HG03354 (cell line): Measurements from ENCODE around the gene PDE4D.

Experiments used
- ATAC-seq: cut with Tn5 transposase; IDR thresholded peaks from one replicate; pipeline ENCODE4 v1.9.1; 2021; ENCODE audit warnings: mild to moderate bottlenecking; ENCODE audit not compliant: unreplicated experiment, poor library complexity, severe bottlenecking

Gene PDE4D

DNA sequence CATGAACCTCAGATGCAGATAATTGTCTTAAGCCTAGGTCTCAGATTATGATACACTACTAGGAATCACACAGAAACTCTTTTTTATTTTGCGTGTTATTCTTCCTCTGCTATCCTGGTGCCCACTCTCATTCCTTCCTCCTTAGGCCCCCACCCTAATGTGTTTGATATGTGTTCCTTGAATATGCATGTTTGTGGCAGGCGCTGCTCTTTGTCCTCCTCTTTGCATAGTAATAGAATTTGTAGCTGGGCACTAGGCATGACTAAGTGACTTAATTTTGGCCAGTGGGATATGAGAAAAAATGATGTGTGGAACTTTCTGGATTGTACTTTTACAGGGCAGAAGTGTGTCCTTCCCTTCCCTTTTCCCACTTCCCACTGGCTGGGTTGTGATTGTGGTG, 965.6 kb downstream of the PDE4D start:
- no peak for ATAC-seq

DNA sequence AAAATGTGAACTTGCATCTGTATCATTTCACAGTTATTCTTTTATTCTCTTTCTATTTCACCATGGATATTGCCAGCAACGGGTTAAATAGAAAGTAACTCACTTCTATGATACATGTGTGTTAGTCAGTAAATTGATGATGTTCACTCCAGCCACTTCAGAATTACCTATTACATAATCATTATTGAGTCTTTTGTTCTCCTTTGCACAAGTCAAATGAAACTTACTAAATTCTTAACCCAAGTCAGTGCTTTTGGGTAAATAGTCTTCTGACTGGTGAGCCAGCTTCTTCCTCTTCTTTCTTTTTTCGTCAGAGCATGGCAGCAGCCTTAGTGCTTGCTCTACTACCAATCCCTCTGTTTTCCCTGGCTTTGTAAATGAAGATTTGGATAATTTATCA, 966.3 kb downstream of the PDE4D start:
- ATAC-seq = no peak

DNA sequence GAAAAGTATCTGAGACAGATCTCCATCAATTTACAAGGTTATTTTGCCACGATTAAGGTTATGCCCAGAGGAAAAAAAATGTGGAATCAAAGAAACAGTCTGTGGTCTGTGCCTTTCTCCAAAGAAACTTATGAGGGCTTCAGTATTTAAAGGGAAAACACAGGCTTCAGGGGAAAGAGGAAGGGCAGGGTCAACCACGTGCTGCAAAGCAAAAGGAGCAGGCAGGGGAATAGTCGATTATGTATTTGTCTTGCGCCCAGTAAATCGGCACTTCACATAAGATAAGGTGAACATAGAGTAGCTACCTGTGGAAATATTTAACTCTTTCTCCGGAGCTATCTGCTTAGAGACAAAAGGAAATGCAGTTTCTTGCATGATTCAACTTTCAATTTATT, 967.0 kb downstream of the PDE4D start:
- ATAC-seq = no peak

DNA sequence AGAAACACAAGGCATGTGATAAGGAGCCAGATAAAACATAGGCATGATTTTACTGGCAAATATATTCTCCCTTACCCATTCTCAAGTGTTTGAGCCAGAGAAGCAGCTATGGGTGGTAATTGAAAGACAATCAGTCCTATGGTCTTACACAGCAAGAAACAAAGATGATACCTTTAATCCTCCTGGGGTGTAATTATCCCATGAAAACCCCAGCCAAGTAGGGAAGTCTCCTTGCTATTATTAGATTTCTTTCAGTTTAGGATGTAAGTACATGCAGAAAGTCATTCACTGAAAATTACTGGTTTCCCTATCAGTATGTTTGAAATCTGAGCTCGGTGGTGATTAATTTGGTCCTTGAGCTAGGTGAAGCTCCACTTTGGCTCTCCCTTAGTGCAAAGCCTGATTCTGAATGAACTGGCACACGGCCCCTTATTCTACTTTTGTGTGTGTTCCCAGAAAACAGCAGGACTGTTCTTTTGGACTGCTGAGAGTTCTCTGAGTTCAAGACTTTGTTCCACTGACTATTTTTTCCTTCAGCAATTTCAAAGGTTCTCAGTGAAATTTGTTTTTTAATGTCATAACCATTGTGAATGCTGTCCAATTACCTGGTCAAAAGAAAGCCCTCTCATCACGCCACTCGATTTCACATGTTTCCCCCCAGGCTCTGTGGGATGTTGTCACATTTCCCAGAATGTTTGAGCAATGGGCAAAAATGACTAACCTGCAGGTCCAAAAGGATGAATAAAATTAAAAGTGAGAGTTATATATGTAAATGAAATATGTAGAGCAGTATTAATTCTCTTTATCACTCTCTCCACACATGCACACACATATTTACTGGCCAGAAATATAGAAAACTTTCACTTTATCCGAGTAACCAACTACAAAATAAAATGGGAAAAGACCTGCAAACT, 967.6 kb downstream of the PDE4D start:
- ATAC-seq = no peak

DNA sequence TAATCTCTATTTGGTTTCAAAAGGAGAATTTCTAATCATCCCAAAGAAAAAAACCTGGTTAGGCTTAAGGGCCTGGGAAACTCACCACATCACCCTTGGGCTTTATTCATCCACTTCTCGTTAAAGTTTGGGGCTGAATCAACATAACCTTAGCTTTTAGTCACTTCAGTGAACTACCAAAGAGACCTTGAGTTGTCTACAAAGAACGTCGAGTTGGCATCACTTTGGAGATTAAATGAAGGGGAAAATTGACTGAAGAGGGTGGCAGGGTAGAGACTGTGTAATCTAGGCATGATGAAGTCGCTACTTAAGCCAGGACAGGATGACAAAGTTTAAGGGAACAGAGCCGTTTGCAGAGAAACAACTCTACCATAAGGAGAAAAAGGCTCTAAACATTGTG, 969.2 kb downstream of the PDE4D start:
- no peak for ATAC-seq

DNA sequence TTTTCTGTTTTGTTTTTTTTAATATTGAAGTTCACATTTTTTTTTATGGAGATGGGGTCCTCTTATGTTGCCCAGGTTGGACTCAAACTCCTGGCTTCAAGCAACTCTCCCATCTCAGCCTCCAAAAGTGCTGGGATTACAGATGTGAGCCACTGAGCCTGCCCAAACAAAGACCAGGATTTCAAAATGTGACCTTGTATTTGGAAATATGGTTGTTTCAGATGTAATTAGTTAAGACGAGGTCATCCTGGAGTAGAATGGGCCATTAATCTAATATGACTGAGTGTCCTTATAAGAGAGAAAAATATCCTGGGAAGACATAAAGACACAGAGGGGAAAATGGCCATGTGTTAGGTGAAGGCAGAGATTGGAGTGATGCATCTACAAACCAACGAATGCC, 970.2 kb downstream of the PDE4D start:
- ATAC-seq = no peak

DNA sequence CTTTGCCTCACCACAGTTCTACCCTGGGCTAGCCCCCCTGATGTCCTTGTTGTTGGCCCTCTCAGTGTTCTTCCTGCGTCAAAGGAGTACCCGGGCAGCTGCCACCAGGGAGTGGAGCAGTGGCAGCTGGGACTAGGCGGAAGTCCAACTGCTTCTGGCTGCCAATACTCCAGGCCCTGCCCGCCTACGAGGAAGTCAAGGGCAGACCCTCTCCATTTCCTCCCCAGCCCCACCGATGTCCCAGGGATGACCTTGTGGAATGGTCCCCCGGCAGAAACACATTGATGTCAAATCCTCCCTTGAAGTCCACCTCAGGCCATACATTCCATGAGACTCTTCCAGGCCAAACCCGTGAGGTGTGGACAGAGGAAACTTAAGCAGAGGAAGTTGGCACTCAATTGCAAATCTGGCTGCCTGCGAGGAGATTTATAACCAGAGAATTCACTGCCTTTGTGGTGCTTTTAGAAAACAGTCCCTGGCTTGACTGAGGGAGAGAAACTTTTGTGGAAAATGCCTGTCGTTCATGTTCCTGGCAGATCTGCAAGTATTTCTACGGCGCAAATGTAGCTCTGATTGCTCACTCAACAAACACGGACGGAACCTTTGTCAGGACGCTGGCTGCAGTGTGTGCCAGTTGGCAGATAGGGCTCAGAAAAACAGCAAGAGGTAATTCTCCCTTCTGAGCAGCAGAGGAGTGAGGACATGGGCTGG, 970.9 kb downstream of the PDE4D start:
- ATAC-seq = no peak

DNA sequence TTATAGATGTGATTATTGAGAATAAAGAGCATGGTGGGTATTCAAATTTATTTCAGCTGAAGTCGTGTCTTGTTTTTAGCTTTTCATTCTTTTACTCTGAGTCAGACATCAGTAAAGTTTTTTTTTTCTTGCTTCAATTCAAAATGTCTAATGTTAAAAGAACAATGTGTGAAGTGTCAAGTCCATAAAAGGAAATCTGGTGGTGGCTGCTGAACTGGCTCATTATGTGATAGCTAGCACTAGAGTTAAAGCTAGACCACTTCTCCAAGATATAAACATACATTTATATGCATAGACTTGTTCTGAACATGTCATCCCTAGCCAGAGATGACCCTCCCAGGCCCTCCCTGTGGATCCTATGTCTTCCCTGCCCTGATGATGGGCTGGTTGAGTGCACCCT, 972.4 kb downstream of the PDE4D start:
- ATAC-seq = no peak

DNA sequence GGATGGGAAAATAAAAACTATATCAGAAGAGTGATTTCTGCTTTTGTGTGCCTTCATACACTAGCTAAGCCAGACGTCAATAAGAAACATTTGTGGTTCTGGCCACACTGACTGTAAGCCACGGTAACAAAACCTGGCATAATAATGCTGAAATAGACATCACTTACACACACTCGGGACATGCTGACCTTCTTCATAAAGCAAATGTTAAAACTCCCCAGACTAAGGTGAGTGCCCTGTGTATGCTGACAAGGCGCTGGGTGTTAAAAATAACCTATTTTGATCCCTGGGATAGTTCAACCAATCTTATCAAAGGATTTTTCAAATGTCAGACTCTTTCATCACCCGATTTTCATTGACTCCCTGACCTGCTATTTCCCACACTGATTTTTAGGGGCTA, 973.7 kb downstream of the PDE4D start:
- ATAC-seq = no peak
